H1 (cell line): ENCODE measurements around the gene RGL1. TPM values are rescaled to one million over a fixed set of nuclear protein-coding genes. Genes with fewer than 3 reads are reported as not detected.

Experiments used
- CTCF ChIA-PET: fragments of 300-600 bp; sonication (Branson Sonifier 250); formaldehyde crosslinking; loops from one replicate; lab custom pipeline; 2021; ENCODE audit not compliant: partially characterized antibody; lab: Charles Lee
- POLR2A ChIA-PET: fragments of 300-600 bp; sonication (Branson Sonifier 250); formaldehyde crosslinking; loops from one replicate; lab custom pipeline; 2021; ENCODE audit warnings: inconsistent platforms; ENCODE audit not compliant: partially characterized antibody; lab: Charles Lee
- DNase-seq, 2 experiments: peaks; one replicate each; pipeline versions ENCODE4 v3.0.0 to v3.0.0-alpha.2; 2010 to 2022; ENCODE audit warnings: low spot score in 2 of 2, low read depth in 1 of 2, mixed read lengths in 1 of 2
- FAIRE-seq: peaks from 2 replicates; lab custom pipeline; 2011; peaks lifted over from hg19 to GRCh38; lab: Jason Lieb, UNC
- H2AFZ ChIP-seq: 2 replicates; pipeline ENCODE4 v1.8.1; 2012; ENCODE audit warnings: low read length, inconsistent platforms
- H2AK5ac ChIP-seq: 2 replicates; pipeline ENCODE4 v1.6.1; 2013; ENCODE audit warnings: low read depth, low read length
- H2BK120ac ChIP-seq: replicated peaks from 2 replicates; pipeline ENCODE3; 2013; ENCODE audit warnings: low read depth, low read length, inconsistent platforms
- H2BK12ac ChIP-seq: 2 replicates; pipeline ENCODE4 v1.6.1; 2013; ENCODE audit warnings: low read depth, low read length
- H2BK15ac ChIP-seq: 2 replicates; pipeline ENCODE4 v1.6.1; 2013; ENCODE audit warnings: low read length
- H2BK20ac ChIP-seq: 2 replicates; pipeline ENCODE4 v1.6.1; 2013; ENCODE audit warnings: low read length
- H2BK5ac ChIP-seq: 2 replicates; pipeline ENCODE4 v1.6.1; 2013; ENCODE audit warnings: low read depth, low read length
- H3K14ac ChIP-seq: 2 replicates; pipeline ENCODE4 v1.6.1; 2013; ENCODE audit warnings: inconsistent platforms; ENCODE audit not compliant: insufficient read length
- H3K18ac ChIP-seq: 2 replicates; pipeline ENCODE4 v1.6.1; 2013; ENCODE audit warnings: low read length; ENCODE audit errors: extremely low read depth
- H3K23ac ChIP-seq: 2 replicates; pipeline ENCODE4 v1.6.1; 2013; ENCODE audit warnings: inconsistent platforms; ENCODE audit not compliant: insufficient read length
- H3K23me2 ChIP-seq: 2 replicates; pipeline ENCODE4 v1.6.1; 2013; ENCODE audit warnings: low read depth, low read length
- H3K27ac ChIP-seq: 2 replicates; pipeline ENCODE4 v1.6.1; 2011; ENCODE audit warnings: low read depth, low read length, inconsistent platforms
- H3K27me3 ChIP-seq, 4 experiments: replicated peaks in 1 of 4; 1 replicate in 1 of 4; 2 replicates in 3 of 4; pipeline versions ENCODE4 v1.6.1 to v1.8.1; 2011 to 2013; ENCODE audit warnings: low read length in 3 of 4, mild to moderate bottlenecking in 3 of 4, inconsistent platforms in 2 of 4, mixed read lengths in 2 of 4, moderate library complexity in 1 of 4; ENCODE audit not compliant: control insufficient read depth in 3 of 4, insufficient read depth in 3 of 4; ENCODE audit errors: extremely low read depth in 1 of 4
- H3K36me3 ChIP-seq, 4 experiments: 2 replicates each; pipeline versions ENCODE4 v1.6.1 to v1.8.1; 2011 to 2013; ENCODE audit warnings: mild to moderate bottlenecking in 4 of 4, low read length in 3 of 4, moderate library complexity in 2 of 4, control low read depth in 1 of 4, inconsistent platforms in 1 of 4; ENCODE audit not compliant: insufficient read depth in 4 of 4, control insufficient read depth in 2 of 4
- H3K4ac ChIP-seq: replicated peaks from 2 replicates; pipeline ENCODE3; 2013; ENCODE audit warnings: low read length, low read depth, mixed read lengths, inconsistent platforms; ENCODE audit not compliant: insufficient read length
- H3K4me1 ChIP-seq, 4 experiments: replicated peaks in 1 of 4; 1 replicate in 1 of 4; 2 replicates in 3 of 4; pipeline versions ENCODE4 v1.6.1 to v1.8.1; 2011 to 2013; ENCODE audit warnings: low read length in 3 of 4, inconsistent platforms in 2 of 4, mixed read lengths in 1 of 4; ENCODE audit not compliant: insufficient read depth in 4 of 4, control insufficient read depth in 3 of 4
- H3K4me2 ChIP-seq, 2 experiments: 2 replicates each; pipeline versions ENCODE4 v1.6.1 to v1.8.1; 2011 to 2013; ENCODE audit warnings: low read depth in 2 of 2, low read length in 2 of 2, control low read depth in 1 of 2, inconsistent platforms in 1 of 2, mild to moderate bottlenecking in 1 of 2; ENCODE audit not compliant: insufficient read depth in 1 of 2
- H3K4me3 ChIP-seq, 4 experiments: fragments of 200-600, 300-600 bp in 1 of 4; sonication (generic), shearing (Covaris generic), sonication (Bioruptor Twin) in 1 of 4; 2 replicates each; pipeline versions ENCODE4 v1.5.1 to v1.8.1; 2011 to 2016; ENCODE audit warnings: low read length in 4 of 4, low read depth in 3 of 4, control low read depth in 2 of 4, inconsistent platforms in 2 of 4, mild to moderate bottlenecking in 2 of 4, mixed read lengths in 1 of 4, moderate library complexity in 1 of 4; ENCODE audit not compliant: insufficient read depth in 2 of 4; ENCODE audit errors: extremely low read depth in 1 of 4
- H3K56ac ChIP-seq: replicated peaks from 2 replicates; pipeline ENCODE3; 2013; ENCODE audit warnings: low read depth, mild to moderate bottlenecking, mixed read lengths, low read length, inconsistent platforms; ENCODE audit not compliant: insufficient read length
- H3K79me1 ChIP-seq: 2 replicates; pipeline ENCODE4 v1.6.1; 2013; ENCODE audit warnings: low read depth, low read length, control low read depth
- H3K79me2 ChIP-seq, 2 experiments: 2 replicates each; pipeline versions ENCODE4 v1.6.1 to v1.8.1; 2012 to 2013; ENCODE audit warnings: low read length in 2 of 2, mild to moderate bottlenecking in 2 of 2, inconsistent platforms in 1 of 2; ENCODE audit not compliant: insufficient read depth in 2 of 2, control insufficient read depth in 1 of 2
- H3K9ac ChIP-seq, 4 experiments: replicated peaks in 1 of 4; 1 replicate in 1 of 4; 2 replicates in 3 of 4; pipeline versions ENCODE4 v1.6.1 to v1.8.1; 2011 to 2013; ENCODE audit warnings: low read depth in 3 of 4, low read length in 3 of 4, control low read depth in 2 of 4, mild to moderate bottlenecking in 2 of 4, moderate library complexity in 2 of 4, inconsistent platforms in 1 of 4; ENCODE audit errors: extremely low read depth in 1 of 4
- H3K9me3 ChIP-seq, 2 experiments: 2 replicates each; pipeline versions ENCODE4 v1.6.1 to v1.8.1; 2012 to 2013; ENCODE audit warnings: mild to moderate bottlenecking in 2 of 2, moderate library complexity in 2 of 2, control low read depth in 1 of 2, inconsistent platforms in 1 of 2, low read depth in 1 of 2, low read length in 1 of 2, mixed read lengths in 1 of 2; ENCODE audit not compliant: insufficient read depth in 2 of 2
- H4K20me1 ChIP-seq, 2 experiments: replicated peaks in 1 of 2; 2 replicates each; pipeline versions ENCODE3 to v1.8.1; 2011 to 2013; ENCODE audit warnings: inconsistent platforms in 2 of 2, low read length in 2 of 2, mild to moderate bottlenecking in 1 of 2; ENCODE audit not compliant: insufficient read depth in 2 of 2, control insufficient read depth in 1 of 2
- H4K5ac ChIP-seq: 2 replicates; pipeline ENCODE4 v1.6.1; 2013; ENCODE audit warnings: low read length, low read depth, mixed read lengths, inconsistent platforms; ENCODE audit not compliant: insufficient read length
- H4K8ac ChIP-seq: 2 replicates; pipeline ENCODE4 v1.8.0; 2013; ENCODE audit warnings: mild to moderate bottlenecking, moderate library complexity, low read length, inconsistent platforms; ENCODE audit not compliant: insufficient read depth; ENCODE audit errors: extremely low read depth
- H4K91ac ChIP-seq: replicated peaks from 2 replicates; pipeline ENCODE3; 2013; ENCODE audit warnings: low read length, mixed read lengths, inconsistent platforms; ENCODE audit not compliant: insufficient read length
- BACH1 ChIP-seq: IDR thresholded peaks from 2 replicates; pipeline ENCODE4 v1.6.1; 2012; ENCODE audit warnings: low read length, improper control_type of control experiment
- WGBS, 2 experiments: shearing (Covaris generic) in 1 of 2; methylation state at CpG; one replicate each; pipeline versions ENCODE4 v1.1.6 to v1.1.7; 2013 to 2015; ENCODE audit warnings: low lambda C conversion rate in 2 of 2, mixed read lengths in 2 of 2, inconsistent platforms in 1 of 2, low coverage in 1 of 2, missing lambda C conversion rate in 1 of 2; ENCODE audit not compliant: insufficient replicate concordance in 2 of 2, insufficient coverage in 1 of 2, insufficient read length in 1 of 2; ENCODE audit errors: extremely low coverage in 1 of 2, missing lambda C conversion rate in 1 of 2; 5-methylcytosine and 5-hydroxymethylcytosine counted together
- polyA plus RNA-seq, 7 experiments: library from polyadenylated mRNA; depleted of rRNA in 3 of 7; stranded (reverse) in 5 of 7; unstranded in 2 of 7; fragments of >200 nt in 5 of 7; fragments of 200-250 nt in 2 of 7; gene quantifications; 1 replicate in 5 of 7; 2 replicates in 1 of 7; 4 replicates in 1 of 7; pipeline versions ENCODE4 v1.2.1 to v1.2.3, GENCODE V29; 2011 to 2013; ENCODE audit warnings: missing spikeins in 2 of 7, mixed read lengths in 2 of 7
- total RNA-seq: library from RNA; stranded (reverse); fragmentation: NEBNext Ultra II Directional; extraction: Animal tissue kit (Norgen Biotek cat#: 25700); gene quantifications from 2 replicates; pipeline ENCODE4 v1.2.1, GENCODE V29; 2021

Gene RGL1
- total and polyA plus RNA-seq, 2 of the 8 experiments (the other 6 are each of a cell fraction or from before 2014, with no cell fraction given) = 0.98 to 2.4 TPM

DNA sequence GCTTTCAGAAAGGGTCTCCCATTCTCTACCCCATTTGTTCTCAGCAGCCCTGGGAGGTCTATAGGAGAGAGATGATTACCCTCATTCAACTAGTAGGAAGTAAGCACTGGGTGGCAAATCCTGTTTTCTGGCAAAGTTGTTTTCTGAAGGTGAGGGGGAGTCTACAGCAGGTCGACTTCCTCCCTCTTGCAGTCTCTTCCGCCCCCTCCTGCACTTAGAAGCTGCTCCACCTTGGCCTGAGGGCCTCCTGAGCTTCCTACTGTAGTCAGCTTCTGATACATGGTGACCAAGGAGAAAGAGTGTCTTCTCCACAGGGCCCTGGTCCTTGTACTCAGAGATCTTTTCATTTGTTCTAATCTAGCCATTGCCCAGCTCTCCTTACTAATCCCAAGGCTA is 93.1 kb downstream of the RGL1 start:
- no peak overlapping the region for H3K4me2 ChIP-seq
- H2BK20ac ChIP-seq = no peak overlapping the region
- H3K27ac ChIP-seq = no peak overlapping the region
- no peak overlapping the region for H2BK120ac ChIP-seq
- H4K91ac ChIP-seq = no peak overlapping the region
- no peak overlapping the region for H3K9ac ChIP-seq
- no peaks in the 10 kb centered on the region for H3K9me3 ChIP-seq
- FAIRE-seq = no peak
- no peaks in the 10 kb centered on the region for H3K23me2 ChIP-seq
- POLR2A ChIA-PET = no interaction called here
- H3K4me1 ChIP-seq = no peaks in the 10 kb centered on the region
- no peak for TF ChIP-seq BACH1
- TF ChIP-seq, all 59 proteins: peak for 0
- CTCF ChIA-PET = interaction anchor here (0.7 to 1.5 kb wide), 8 partner anchors 9 to 213 kb away, joined by 3 to 7 read pairs (median 4); no protein-coding TSS in a partner anchor
- no peak overlapping the region for H3K18ac ChIP-seq
- H3K23ac ChIP-seq = no peak overlapping the region
- H3K4me3 ChIP-seq = no peak overlapping the region
- DNase-seq = no peak
- H4K5ac ChIP-seq = no peak overlapping the region
- no peak overlapping the region for H3K56ac ChIP-seq
- no peaks in the 10 kb centered on the region for H3K27me3 ChIP-seq
- H4K8ac ChIP-seq = no peak overlapping the region
- no peak overlapping the region for H2BK5ac ChIP-seq
- 79% methylated on average over 2 of the region's 2 CpGs; no CpG with 5 or more reads in 1 of the 2 experiments for WGBS, 2 experiments
- no peak overlapping the region for H3K4ac ChIP-seq
- no peak overlapping the region for H2BK12ac ChIP-seq
- no peak overlapping the region for H3K14ac ChIP-seq
- H2AFZ ChIP-seq = no peak overlapping the region
- no peak overlapping the region for H2AK5ac ChIP-seq
- no peaks in the 10 kb centered on the region for H3K36me3 ChIP-seq
- no peaks in the 10 kb centered on the region; a peak in 1 of 4 replicates for H3K79me2 ChIP-seq
- H4K20me1 ChIP-seq = no peaks in the 10 kb centered on the region
- no peak overlapping the region for H2BK15ac ChIP-seq
- no peaks in the 10 kb centered on the region for H3K79me1 ChIP-seq
